GM12891 (cell line): Measurements from ENCODE around the gene SLC19A1.

ENCODE experiments used
- DNase-seq: peaks from one replicate; pipeline ENCODE4 v3.0.0; 2011; ENCODE audit warnings: low spot score; ENCODE audit not compliant: insufficient read length
- FAIRE-seq: peaks from 2 replicates; lab custom pipeline; 2011; peaks lifted over from hg19 to GRCh38; lab: Jason Lieb, UNC
- PAX5 ChIP-seq: IDR thresholded peaks from 2 replicates; pipeline ENCODE4 v1.6.1; 2011; ENCODE audit warnings: low read length, moderate library complexity, mild to moderate bottlenecking; ENCODE audit not compliant: insufficient read depth, severe bottlenecking
- POLR2A ChIP-seq: IDR thresholded peaks from 2 replicates; pipeline ENCODE4 v1.6.1; 2011; ENCODE audit warnings: low read depth, low read length, control low read depth
- POLR2AphosphoS5 ChIP-seq: IDR thresholded peaks from 2 replicates; pipeline ENCODE4 v1.6.1; 2011; ENCODE audit warnings: low read depth, low read length, control low read depth
- POU2F2 ChIP-seq: IDR thresholded peaks from 2 replicates; pipeline ENCODE4 v1.6.1; 2011; ENCODE audit warnings: low read depth, mild to moderate bottlenecking, control low read depth, low read length, moderate library complexity
- SPI1 ChIP-seq: IDR thresholded peaks from 2 replicates; pipeline ENCODE4 v1.6.1; 2011; ENCODE audit warnings: low read depth, low read length, control low read depth
- TAF1 ChIP-seq: IDR thresholded peaks from 2 replicates; pipeline ENCODE4 v1.6.1; 2011; ENCODE audit warnings: low read depth, low read length, control low read depth

The SLC19A1 gene

DNA sequence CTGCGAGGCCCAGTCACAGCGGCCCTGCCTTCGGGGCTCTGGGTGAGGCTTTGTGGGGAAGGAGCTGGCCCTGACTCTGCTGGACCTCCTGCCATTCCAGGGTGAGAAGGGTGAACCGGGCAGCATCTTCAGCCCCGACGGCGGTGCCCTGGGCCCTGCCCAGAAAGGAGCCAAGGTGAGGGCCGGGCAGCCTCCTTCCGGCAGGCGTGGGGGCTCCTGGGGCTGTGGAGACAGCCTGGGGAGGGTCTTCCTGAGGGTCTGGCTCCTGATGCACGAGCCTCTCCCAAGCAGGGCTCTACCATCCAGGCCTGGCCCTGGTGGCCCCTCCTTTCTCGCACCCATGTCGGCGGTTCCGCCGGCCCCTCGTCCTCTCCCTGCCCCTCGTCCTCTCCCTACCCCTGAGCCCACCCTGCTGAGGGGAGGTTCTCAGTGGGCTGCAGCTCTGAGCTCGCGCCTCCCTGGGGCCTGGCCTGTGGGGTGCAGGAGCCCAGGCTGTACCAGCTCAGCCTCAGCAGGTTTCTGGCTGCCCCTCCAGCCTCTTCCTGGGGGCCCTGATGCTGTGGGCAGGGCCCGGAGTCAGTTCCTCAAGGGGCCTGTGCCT, 48.7 kb downstream of the SLC19A1 start:
- TF ChIP-seq POLR2AphosphoS5 (no peak), POLR2A (no peak), POU2F2 (no peak), TAF1 (no peak)
- no peak for DNase-seq
- no peak for FAIRE-seq

GRCh38 chr21:45492765-45493164, 49.5 kb downstream of the SLC19A1 start:
- DNase-seq, result no peak
- FAIRE-seq, result no peak
- TF ChIP-seq POU2F2 (no peak), POLR2AphosphoS5 (no peak), POLR2A (no peak), TAF1 (no peak), PAX5 (no peak), SPI1 (no peak)

GRCh38 chr21:45491623-45492022, 50.6 kb downstream of the SLC19A1 start:
- no peak for DNase-seq
- no peak for TF ChIP-seq POLR2A
- TF ChIP-seq TAF1, result no peak
- TF ChIP-seq PAX5, result no peak
- TF ChIP-seq SPI1, result no peak
- no peak for TF ChIP-seq POLR2AphosphoS5
- no peak for TF ChIP-seq POU2F2
- FAIRE-seq, result no peak

- FAIRE-seq, result no peak
- TF ChIP-seq SPI1, result no peak
- TF ChIP-seq TAF1, result no peak
- TF ChIP-seq PAX5, result no peak
- TF ChIP-seq POLR2A, result no peak
- no peak for TF ChIP-seq POLR2AphosphoS5
- no peak for TF ChIP-seq POU2F2
- no peak for DNase-seq
These were observed 51.2 kb downstream of the SLC19A1 start for GRCh38 chr21:45491056-45491455.

DNA sequence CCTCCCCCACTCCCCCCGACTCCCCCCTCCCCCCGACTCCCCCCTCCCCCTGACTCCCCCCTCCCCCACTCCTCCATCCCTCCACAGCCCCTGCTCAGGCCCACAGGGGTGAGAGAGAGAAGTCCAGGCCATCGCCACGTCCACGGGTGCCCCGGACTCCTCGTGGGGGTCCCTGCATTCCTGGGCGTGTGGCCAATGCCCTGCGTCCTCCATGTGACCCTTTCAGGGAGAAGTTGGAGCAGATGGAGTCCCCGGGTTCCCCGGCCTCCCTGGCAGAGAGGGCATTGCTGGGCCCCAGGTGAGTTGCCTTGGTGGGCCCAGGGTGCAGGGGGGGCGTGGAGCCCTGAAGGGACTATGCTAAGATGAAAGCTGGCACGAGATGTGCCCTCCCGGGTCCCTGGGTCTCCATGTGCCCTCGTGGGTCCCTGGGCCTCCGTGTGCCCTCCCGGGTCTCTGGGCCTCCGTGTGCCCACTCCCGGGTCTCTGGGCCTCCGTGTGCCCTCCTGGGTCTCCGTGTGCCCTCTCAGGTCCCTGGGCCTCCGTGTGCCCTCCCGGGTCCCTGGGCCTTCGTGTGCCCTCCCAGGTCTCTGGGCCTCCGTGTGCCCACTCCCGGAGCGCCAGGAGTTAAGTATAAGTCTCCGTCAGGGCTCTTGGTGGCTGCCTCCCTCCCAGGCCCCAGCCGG, 52.0 kb downstream of the SLC19A1 start:
- no peak for DNase-seq
- no peak for FAIRE-seq
- TF ChIP-seq POU2F2 (no peak), POLR2AphosphoS5 (no peak), TAF1 (no peak), SPI1 (no peak), POLR2A (no peak), PAX5 (no peak)

- TF ChIP-seq POLR2AphosphoS5 (no peak), TAF1 (no peak), POU2F2 (no peak), SPI1 (no peak), PAX5 (no peak), POLR2A (no peak)
- no peak for DNase-seq
- no peak for FAIRE-seq
These were observed 52.6 kb downstream of the SLC19A1 start for GRCh38 chr21:45489722-45489982.

DNA sequence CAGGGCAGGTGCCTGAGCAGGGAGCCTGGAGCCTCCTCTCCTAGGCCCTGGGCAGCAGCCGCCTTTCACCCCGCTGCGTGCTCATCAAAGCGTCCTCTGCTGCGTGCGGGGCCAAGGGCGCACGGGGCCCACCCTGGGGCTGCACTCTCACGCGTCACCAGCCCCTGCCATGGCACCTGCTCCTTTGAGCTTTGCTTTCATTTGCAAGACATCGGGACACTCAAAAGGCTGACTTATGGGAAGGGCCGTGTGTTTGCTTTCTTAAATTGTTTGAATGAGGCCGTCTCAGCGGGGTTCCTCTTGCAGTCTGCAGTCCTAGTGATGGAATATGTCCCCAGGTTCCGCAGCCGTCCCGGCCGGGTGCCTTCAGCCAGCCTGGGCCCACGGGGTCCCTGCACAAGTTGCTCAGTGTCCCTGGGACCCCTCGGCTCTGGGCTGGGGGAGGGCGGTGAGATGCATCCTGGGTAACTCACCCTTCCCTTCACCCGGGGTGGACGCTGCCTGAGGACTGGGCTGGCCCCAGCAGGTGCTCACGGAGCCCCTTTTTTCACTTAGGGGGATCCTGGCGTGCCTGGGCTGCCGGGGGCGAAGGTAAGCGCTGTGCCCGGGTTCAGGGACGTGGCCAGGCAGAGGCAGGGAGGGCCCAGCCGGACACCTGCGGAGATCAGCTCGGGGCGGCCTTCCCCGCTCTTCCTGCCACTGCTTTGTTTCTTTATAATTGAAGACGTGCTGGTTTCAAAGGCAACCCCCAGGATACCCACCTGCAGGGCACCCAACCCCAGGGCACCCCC, 53.1 kb downstream of the SLC19A1 start:
- DNase-seq, result no peak
- no peak for TF ChIP-seq SPI1
- no peak for TF ChIP-seq TAF1
- no peak for TF ChIP-seq PAX5
- TF ChIP-seq POU2F2, result no peak
- no peak for TF ChIP-seq POLR2AphosphoS5
- no peak for TF ChIP-seq POLR2A
- FAIRE-seq, result no peak

- DNase-seq (no peak), FAIRE-seq (no peak)
- TF ChIP-seq TAF1 (no peak), POLR2A (no peak), PAX5 (no peak), SPI1 (no peak), POLR2AphosphoS5 (no peak), POU2F2 (no peak)
These were observed 54.2 kb downstream of the SLC19A1 start for GRCh38 chr21:45487891-45488600.

- FAIRE-seq (no peak), DNase-seq (no peak)
- TF ChIP-seq TAF1 (no peak), POLR2A (no peak), PAX5 (no peak), POLR2AphosphoS5 (no peak)
These were observed 55.0 kb downstream of the SLC19A1 start for GRCh38 chr21:45487161-45487806.
